GM21786 (cell line): ENCODE results near the gene ARL15.
"Not testable (repeated sequence)": the region's sequence is repeated elsewhere in the genome, so short reads cannot be mapped to it uniquely, and the experiment has no call there.

ENCODE experiments used
- ATAC-seq: cut with Tn5 transposase; IDR thresholded peaks from one replicate; pipeline ENCODE4 v1.9.1; 2021; ENCODE audit not compliant: unreplicated experiment

Gene ARL15

GRCh38 chr5:54310433-54311175 lies at the start of gene ARL15:
ARL15 (minus strand) TSS chr5:54310573.
- ATAC-seq, result peak; percentile 95

GRCh38 chr5:54360089-54360488 lies 49.7 kb upstream of the ARL15 start:
- ATAC-seq, result no peak

GRCh38 chr5:54357408-54358058 lies 47.2 kb upstream of the ARL15 start:
- no peak for ATAC-seq

GRCh38 chr5:54353933-54354564 lies 43.7 kb upstream of the ARL15 start:
- not testable (repeated sequence) for ATAC-seq

- not testable (repeated sequence) for ATAC-seq
Measured at GRCh38 chr5:54352580-54352979, 42.2 kb upstream of the ARL15 start.

- ATAC-seq, result no peak
Measured at GRCh38 chr5:54347221-54347865, 37.0 kb upstream of the ARL15 start.

- no peak for ATAC-seq
Measured at GRCh38 chr5:54344653-54345052, 34.3 kb upstream of the ARL15 start.

- no peak for ATAC-seq
Measured at GRCh38 chr5:54341971-54342370, 31.6 kb upstream of the ARL15 start.

- ATAC-seq, result no peak
Measured at GRCh38 chr5:54337523-54337922, 27.1 kb upstream of the ARL15 start.

- ATAC-seq, result no peak
Measured at GRCh38 chr5:54332720-54333119, 22.3 kb upstream of the ARL15 start.

GRCh38 chr5:54329731-54330709 lies 19.6 kb upstream of the ARL15 start:
- no peak for ATAC-seq

GRCh38 chr5:54326662-54327270 lies 16.4 kb upstream of the ARL15 start:
- no peak for ATAC-seq

GRCh38 chr5:54325610-54326311 lies 15.4 kb upstream of the ARL15 start:
- ATAC-seq, result peak; percentile 42

GRCh38 chr5:54325272-54325609 lies 14.9 kb upstream of the ARL15 start:
- ATAC-seq, result no peak

- no peak for ATAC-seq
Measured at GRCh38 chr5:54324651-54325271, 14.4 kb upstream of the ARL15 start.

GRCh38 chr5:54323495-54323894 lies 13.1 kb upstream of the ARL15 start:
- ATAC-seq, result no peak

- no peak for ATAC-seq
Measured at GRCh38 chr5:54320256-54320655, 9.9 kb upstream of the ARL15 start.

GRCh38 chr5:54317511-54318260 lies 7.3 kb upstream of the ARL15 start:
- no peak for ATAC-seq
